ENCODE results near the gene FRMD4A.

FRMD4A gene

GRCh38 chr10:14026325-14026724 is 304.4 kb downstream of the FRMD4A start:
- DNase-seq (ENCODE audit: extremely low read depth, low read depth), result no peak
- no peak overlapping the region for H3K4me3 ChIP-seq (replicated peaks; ENCODE audit: low read depth, low read length)
- TF ChIP-seq, protein P1, sequence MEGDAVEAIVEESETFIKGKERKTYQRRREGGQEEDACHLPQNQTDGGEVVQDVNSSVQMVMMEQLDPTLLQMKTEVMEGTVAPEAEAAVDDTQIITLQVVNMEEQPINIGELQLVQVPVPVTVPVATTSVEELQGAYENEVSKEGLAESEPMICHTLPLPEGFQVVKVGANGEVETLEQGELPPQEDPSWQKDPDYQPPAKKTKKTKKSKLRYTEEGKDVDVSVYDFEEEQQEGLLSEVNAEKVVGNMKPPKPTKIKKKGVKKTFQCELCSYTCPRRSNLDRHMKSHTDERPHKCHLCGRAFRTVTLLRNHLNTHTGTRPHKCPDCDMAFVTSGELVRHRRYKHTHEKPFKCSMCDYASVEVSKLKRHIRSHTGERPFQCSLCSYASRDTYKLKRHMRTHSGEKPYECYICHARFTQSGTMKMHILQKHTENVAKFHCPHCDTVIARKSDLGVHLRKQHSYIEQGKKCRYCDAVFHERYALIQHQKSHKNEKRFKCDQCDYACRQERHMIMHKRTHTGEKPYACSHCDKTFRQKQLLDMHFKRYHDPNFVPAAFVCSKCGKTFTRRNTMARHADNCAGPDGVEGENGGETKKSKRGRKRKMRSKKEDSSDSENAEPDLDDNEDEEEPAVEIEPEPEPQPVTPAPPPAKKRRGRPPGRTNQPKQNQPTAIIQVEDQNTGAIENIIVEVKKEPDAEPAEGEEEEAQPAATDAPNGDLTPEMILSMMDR (IDR thresholded peaks at IDR 0.05; ENCODE audit: low read depth, low read length, missing control alignments), result no peak

- no peak overlapping the region for H3K4me3 ChIP-seq (replicated peaks; ENCODE audit: low read depth, low read length)
- TF ChIP-seq, protein P1 (IDR thresholded peaks at IDR 0.05; ENCODE audit: low read depth, low read length, missing control alignments), result no peak
- no peak for DNase-seq (ENCODE audit: extremely low read depth, low read depth)
Observed at GRCh38 chr10:14025283-14026189, 305.2 kb downstream of the FRMD4A start.

DNA sequence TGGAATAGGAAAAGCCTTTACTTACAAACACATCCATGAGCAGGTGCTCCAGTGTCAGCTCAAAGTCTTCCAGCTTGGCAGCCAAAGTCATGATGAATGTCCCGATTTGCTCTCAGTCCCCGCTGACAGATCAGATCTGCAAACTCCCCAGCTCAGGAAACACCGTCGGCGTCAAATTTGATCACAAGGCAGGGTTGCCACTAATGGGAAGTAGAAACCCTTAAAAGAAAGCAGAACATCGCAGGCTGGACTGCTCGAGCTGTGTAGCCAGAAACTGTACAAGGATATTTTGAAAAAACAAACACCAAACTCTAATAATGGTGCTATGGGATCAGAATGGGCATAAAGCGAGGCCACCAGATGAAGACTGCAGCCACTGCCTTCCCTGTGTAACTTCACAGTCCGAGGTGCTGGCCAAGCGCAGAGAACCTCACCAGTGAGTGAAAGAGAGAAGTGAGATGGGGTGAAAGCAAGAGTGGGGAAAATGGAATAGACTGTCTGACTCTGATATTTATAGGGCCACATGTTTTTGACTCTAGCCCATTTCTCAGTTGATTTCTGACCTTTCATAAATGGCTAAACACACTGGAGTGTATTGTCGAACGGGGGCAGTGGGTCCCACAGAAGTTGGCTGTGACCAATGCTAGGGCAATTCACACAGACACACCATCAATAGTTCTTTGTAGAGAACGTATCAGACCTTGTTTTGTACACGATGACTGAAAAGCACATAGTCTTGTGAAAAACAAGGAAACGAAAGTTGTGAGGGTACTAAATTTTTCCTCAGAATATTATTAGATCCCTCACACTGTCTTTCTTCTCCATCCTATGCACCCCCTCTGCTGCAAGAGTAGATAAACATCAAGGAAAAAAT is 306.2 kb downstream of the FRMD4A start:
- H3K4me3 ChIP-seq (replicated peaks; ENCODE audit: low read depth, low read length), result no peak overlapping the region
- no peak for DNase-seq (ENCODE audit: extremely low read depth, low read depth)
- TF ChIP-seq, protein P1 (IDR thresholded peaks at IDR 0.05; ENCODE audit: low read depth, low read length, missing control alignments), result no peak

GRCh38 chr10:14023673-14024328 is 306.9 kb downstream of the FRMD4A start:
- TF ChIP-seq, protein P1 (IDR thresholded peaks at IDR 0.05; ENCODE audit: low read depth, low read length, missing control alignments), result no peak
- no peak overlapping the region for H3K4me3 ChIP-seq (replicated peaks; ENCODE audit: low read depth, low read length)
- no peak for DNase-seq (ENCODE audit: extremely low read depth, low read depth)

- TF ChIP-seq, protein P1 (IDR thresholded peaks at IDR 0.05; ENCODE audit: low read depth, low read length, missing control alignments), result no peak
- DNase-seq (ENCODE audit: extremely low read depth, low read depth), result no peak
- H3K4me3 ChIP-seq (replicated peaks; ENCODE audit: low read depth, low read length), result no peak overlapping the region
Observed at GRCh38 chr10:14022954-14023672, 307.6 kb downstream of the FRMD4A start.

DNA sequence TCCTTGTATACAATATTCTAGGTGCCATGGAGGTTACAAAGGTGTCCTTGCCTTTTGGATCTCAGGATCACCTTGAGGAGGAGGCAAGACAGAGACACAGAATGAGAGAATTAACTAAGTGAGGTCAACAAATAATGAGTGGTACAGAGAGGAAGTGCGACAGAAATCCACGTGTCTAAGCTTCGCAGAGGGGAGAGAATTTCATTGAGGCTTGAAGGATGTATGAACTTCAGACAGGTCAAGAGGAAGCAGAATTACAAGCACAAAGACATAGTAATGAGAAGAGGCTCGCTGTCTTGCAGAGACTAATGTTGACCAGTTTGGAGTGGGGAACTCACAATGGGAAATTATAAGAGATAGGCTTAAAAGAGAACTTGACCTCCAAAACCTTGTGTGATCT is 308.7 kb downstream of the FRMD4A start:
- H3K4me3 ChIP-seq (replicated peaks; ENCODE audit: low read depth, low read length), result no peak overlapping the region
- TF ChIP-seq, protein P1 (IDR thresholded peaks at IDR 0.05; ENCODE audit: low read depth, low read length, missing control alignments), result no peak
- no peak for DNase-seq (ENCODE audit: extremely low read depth, low read depth)
